LNCAP (cell line): ENCODE data around the gene RANBP10.

Experiments
- TF ChIP-seq, protein P1 (sequence below): fragments of 450-650 bp; IDR thresholded peaks from 2 replicates; pipeline ENCODE4 v1.5.1; 2017; ENCODE audit warnings: mild to moderate bottlenecking

Gene RANBP10

DNA sequence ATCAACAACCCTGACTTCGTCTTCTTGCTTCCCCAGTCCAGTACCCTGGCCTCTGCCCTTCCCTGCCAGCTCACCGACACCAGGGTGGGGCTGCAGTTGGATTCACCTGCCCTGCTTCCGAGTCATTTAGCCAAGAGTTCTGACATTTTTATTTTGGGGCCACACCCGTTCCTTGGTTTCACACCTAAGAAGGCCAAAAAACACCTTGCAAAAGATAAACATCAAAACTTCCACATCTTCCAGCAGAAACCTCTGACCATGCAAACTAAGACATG lies 45.5 kb downstream of the RANBP10 start:
- TF ChIP-seq, protein P1, sequence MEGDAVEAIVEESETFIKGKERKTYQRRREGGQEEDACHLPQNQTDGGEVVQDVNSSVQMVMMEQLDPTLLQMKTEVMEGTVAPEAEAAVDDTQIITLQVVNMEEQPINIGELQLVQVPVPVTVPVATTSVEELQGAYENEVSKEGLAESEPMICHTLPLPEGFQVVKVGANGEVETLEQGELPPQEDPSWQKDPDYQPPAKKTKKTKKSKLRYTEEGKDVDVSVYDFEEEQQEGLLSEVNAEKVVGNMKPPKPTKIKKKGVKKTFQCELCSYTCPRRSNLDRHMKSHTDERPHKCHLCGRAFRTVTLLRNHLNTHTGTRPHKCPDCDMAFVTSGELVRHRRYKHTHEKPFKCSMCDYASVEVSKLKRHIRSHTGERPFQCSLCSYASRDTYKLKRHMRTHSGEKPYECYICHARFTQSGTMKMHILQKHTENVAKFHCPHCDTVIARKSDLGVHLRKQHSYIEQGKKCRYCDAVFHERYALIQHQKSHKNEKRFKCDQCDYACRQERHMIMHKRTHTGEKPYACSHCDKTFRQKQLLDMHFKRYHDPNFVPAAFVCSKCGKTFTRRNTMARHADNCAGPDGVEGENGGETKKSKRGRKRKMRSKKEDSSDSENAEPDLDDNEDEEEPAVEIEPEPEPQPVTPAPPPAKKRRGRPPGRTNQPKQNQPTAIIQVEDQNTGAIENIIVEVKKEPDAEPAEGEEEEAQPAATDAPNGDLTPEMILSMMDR = no peak

DNA sequence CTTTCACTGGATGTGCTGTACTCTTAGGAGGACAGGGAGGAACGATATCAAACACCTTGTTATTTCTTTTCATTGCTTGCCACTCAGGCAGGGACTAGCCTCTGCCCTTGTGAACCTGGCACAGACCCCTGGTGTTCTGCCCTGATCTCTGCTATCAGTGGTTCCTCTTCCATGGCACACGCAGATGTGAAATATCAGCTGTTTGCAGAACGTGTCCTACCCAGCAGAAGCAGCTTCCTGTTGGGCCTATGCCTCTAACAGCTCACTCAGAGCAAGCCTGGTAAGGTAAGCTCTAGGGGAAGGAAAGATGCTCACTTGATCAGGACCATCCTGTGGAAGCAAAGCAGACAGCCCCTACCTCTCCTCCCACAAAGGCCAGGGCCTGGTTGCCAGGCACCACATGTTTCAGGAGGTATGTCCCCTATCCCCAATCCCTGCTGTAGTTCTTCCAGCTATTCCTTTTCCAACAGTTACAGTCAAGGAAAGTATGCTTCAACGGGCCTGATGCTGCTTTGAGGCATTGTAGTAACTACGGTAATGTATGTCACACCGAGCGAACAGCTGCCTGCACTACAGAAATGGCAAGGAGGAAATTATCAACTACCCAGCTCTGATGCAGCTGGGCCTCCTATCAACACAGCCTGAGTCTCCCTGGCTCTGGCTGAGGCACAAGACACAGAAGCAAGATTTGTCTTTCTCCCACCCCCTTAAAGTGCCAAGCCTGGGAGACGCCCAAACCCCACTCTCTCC lies 46.0 kb downstream of the RANBP10 start:
- TF ChIP-seq, protein P1 = no peak

DNA sequence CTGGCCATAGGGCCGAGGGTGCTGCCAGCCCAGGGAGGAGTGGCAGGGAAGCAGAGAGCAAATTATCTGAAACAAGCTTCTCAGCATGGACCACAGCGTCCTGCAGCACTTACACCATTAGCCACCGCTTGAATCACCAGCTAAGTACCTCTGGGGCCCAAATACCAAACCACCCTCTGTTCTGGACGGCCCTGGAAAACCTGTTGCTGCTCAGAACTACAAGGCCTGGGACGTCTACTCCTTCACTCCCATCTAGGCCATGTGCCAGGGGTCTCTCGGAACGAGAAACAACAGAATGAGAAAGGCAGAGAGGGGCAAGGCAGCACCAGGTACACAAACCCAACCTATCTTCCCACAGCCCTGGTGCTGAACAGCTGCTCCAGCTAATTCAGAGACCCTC lies 47.4 kb downstream of the RANBP10 start:
- TF ChIP-seq, protein P1 = no peak

DNA sequence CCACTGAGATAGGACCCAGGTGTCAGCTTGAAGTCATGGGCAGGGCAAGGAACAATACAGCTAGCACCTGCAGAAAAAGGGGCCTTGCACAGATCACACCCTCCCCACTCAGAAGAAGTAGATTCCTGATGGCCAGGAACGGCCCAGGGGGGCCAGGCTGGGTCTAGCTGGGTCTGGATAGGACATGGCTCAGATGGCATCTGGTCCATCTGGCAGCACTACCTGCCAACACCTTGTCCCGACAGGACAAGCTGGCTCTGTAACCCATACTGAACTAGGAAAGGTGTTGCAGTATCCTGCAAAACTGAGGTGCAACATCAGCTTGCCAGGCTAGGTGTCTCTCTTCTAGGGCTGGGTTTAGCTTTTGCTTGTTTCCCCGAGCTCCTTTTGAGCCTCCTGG lies 48.4 kb downstream of the RANBP10 start:
- TF ChIP-seq, protein P1 = no peak

DNA sequence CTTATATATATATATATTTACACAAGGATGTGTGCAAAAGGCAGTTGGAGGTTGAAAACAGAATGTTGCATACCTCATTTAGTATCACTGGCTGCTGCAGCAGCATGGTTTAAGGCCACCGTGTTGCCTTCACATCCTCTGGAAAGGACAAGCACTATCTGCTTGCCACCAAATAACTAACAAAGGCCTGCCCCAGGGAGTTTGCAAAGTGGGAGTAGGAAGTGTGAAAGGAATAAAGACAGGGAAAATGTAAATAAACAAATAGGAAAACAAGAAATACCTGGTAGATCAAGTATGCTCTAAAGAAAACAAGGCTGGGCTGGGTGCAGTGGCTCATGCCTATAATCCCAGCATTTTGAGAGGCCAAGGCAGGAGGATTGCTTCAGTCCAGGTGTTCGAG lies 53.7 kb downstream of the RANBP10 start:
- TF ChIP-seq, protein P1 = no peak

DNA sequence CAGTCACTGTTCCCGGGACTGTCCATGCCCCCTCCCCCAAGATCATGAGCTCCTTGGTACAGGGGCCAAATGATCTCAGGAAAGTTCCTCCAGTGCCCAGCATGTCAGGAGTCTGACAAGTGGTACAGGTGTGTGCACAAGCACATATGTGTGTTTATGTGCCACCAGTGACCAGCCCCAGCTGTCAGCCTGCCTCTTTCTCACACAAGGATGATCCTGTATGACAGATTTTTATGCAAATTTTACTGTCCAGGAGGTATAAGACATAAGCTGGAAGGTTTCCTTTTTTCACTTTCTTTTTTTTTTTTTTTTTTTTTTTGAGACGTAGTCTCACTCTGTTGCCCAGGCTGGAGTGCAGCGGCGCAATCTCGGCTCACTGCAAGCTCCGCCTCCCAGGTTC lies 55.9 kb downstream of the RANBP10 start:
- TF ChIP-seq, protein P1 = no peak

DNA sequence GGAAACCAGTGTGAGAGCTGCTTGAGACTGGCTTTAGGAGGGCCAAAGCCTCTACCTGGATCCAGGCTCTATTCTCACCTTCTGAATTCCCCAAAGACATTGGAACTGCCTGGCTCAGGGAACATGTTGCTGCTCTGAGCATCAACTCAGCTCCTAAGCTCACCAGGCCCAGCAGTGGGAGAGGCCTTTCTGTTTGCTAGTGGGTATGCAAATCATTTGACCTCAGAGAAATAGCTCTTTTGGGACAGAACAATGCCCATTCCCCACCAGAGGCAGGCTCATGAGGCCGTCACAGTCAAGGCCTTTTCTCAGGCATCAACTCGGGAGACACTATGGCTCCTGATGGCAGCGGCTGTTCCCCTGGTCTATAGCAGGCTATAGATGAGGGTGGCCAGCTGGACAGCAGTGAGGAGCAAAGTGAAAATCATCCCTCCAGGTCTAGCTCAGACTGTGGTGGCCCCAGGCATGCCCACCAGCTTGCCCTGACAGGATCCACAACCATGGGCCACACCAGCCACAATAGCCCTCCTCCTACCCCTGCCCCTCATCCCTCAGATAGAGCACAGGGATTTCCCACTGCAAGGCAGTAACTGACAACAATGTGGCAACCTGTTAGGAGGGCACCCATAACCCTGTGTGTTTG lies 56.8 kb downstream of the RANBP10 start:
- TF ChIP-seq, protein P1 = no peak
